ENCODE measurements around the gene GGN.
A peak's percentile ranks its signal among the peaks of the same experiment; 100 is the strongest.
"Not testable (repeated sequence)": the region's sequence is repeated elsewhere in the genome, so short reads cannot be mapped to it uniquely, and the experiment has no call there.

Gene GGN

DNA sequence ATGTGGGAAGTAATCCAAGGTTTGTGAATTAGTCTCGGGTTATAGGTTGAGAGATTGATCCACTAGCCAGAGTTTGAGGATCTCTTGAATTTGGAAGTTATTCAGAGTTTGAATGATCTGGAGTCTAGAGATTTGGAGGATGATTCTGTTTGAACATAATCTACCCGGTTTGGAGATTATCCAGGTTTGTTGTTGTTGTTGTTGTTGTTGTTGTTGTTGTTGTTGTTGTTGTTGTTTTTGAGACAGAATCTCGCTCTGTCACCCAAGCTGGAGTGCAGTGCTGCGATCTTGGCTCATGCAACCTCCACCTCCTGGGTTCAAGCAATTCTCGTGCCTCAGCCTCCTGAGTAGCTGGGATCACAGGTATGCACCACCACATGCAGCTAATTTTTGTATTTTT, 24.1 kb upstream of the GGN start:
- DNase-seq (ENCODE audit: low read depth in 3 of 3) = not testable (repeated sequence)

DNA sequence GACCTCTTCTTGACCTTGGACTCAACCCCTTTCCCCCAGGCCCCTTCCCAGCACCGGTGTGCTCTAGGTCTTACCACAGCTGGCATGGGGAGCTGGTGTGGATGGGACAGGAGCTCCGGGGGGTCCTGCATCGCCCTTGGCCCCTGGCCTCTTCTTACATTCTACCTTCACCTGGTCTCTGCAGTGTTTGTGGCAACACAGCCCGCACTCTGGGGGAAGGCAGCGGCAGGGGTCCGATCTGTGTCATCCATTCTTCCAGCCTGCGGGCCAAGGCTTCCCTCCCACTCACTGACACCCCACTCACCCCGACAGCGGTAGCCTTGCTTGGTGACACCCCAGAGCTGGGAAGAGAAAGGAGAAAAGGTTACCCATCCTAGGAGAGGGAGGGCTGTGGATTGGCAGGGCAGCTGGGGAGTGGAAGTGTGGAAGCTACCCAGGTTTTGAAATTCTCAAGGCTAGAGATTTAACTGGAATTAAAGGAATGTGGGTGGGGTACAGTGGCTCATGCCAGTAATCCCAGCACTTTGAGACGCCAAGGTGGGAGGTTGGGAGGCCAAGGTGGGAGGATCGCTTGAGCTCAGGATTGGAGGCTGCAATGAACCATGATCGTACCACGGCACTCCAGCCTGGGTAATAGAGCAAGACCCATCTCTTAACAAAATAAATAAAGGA, 23.3 kb upstream of the GGN start:
- no peak for DNase-seq (ENCODE audit: low read depth in 3 of 3)

DNA sequence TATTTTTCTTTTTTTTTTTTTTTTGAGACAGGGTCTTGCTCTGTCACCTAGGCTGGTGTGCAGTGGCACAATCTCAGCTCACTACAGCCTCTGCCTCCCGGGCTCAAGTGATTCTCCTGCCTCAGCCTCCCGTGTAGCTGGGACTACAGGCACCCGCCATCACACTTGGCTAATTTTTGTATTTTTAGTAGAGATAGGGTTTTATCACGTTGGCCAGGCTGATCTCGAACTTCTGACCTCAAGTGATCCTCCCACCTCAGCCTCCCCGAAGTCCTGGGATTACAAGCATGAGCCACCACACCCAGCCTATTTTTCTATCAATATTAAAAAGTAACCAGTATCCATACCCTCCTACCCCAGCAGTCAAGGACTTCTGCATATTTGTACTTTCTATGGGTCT, 22.6 kb upstream of the GGN start:
- DNase-seq (ENCODE audit: low read depth in 3 of 3) = not testable (repeated sequence)

DNA sequence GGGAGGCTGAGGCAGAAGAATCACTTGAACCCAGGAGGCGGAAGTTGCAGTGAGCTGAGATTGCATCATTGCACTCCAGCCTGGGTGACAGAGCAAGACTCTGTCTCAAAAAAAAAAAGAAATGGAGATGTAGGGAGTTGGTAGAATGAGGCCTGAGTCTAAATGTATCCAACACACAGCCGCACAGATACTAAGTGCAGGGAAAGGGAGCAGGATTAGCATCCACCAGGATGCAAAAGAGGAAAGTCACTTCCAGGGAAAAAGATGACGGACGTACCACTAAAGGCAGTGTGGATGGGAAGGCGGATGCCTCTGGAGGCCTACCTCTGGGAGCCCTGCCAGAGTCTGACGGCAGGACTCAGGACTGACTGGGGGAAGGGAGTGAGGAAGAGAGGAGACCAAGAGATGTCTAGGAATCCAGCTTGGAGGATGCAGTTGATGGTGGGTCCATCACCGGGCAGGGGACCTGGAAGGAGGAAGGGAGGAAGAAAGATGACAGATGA, 21.8 kb upstream of the GGN start:
- no peak for DNase-seq (ENCODE audit: low read depth in 3 of 3)

DNA sequence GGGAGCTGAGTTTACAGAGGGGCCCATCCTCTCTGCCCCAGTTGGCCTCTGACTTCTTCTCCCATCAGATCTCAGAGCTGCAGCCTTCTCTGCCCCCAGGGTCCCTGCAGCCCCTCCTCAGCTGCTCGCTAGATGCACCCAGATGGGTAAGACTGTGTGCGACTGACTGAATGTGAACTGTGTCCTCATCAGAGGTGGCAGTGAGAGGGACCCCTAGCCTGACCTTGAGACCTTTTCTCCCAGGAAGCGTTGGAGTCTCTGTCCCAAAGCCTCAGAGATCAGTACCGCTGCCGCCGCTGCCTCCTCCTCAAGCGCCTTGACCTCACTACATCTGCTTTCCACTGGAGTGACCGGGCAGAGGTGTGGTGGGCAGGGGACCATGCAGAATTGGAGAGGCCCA, 17.4 kb upstream of the GGN start:
- DNase-seq (ENCODE audit: low read depth in 3 of 3) = no peak

- no peak for DNase-seq (ENCODE audit: low read depth in 3 of 3)
Observed at GRCh38 chr19:38404858-38405257, 17.0 kb upstream of the GGN start.

GRCh38 chr19:38402967-38403674, 15.3 kb upstream of the GGN start, which contains the start of gene FAM98C:
Gene FAM98C, plus strand, starts transcription at chr19:38403093. Its CDS starts 61 bp downstream, at chr19:38403154.
- DNase-seq (ENCODE audit: low read depth in 3 of 3) = peak; percentile 94 to 98 (median 95)

DNA sequence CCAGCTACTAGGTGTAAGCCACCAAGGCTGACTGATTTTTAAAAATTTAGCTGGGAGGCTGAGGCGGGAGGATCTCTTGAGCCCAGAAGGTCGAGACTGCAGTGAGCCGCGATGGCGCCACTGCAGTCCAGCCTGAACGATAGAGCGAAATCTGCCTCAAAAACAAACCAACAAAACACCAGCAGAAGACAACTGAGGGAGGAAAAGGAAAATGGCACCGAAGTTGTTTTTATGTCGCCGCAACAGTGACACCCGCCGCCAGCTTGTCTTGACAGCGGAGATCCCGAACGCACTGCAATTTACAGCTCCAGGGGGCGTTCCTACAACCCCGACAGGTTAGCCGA, 14.8 kb upstream of the GGN start:
- DNase-seq (ENCODE audit: low read depth in 3 of 3) = no peak

DNA sequence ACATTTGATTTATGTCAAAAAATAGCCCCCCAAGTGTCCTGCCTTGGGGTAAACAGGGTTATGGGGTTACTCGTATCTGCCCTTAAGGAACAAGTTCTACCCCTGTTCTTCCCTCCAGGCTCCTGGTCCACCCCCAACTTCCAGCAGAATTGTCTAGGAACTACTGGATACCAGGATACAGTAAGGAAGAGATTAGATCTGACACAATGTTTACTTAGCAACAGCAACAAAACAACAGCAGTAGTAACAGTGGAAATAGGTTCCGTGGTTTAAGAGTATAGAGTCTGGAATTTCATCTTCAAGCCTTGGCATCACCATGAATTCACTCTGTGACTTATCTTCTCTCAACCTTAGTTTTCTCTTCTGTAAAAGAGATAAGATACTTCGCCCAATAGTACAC, 13.3 kb upstream of the GGN start:
- DNase-seq (ENCODE audit: low read depth in 3 of 3) = no peak

- DNase-seq (ENCODE audit: low read depth in 3 of 3) = no peak
Observed at GRCh38 chr19:38400361-38400760, 12.5 kb upstream of the GGN start.

DNA sequence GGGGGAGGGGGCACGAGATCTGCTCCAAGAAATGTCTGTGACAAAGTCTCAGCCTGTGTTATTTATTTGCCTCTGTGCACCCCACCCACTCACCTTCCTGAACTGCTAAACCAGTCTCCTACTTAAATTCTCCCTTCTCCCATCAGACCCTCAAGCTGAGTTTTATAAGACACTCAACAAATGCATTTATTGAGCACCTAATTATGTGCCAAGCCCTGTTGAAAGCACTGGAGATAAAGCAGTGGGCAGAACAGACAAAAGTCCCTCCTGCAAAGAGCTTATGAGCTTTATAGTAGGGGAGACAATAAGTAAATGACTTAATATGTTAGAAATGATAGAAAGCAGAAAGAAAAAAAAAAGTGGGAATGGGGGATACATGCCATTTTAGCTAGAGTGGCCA, 11.7 kb upstream of the GGN start:
- no peak for DNase-seq (ENCODE audit: low read depth in 3 of 3)

GRCh38 chr19:38399081-38399480, 11.2 kb upstream of the GGN start:
- no peak for DNase-seq (ENCODE audit: low read depth in 3 of 3)

DNA sequence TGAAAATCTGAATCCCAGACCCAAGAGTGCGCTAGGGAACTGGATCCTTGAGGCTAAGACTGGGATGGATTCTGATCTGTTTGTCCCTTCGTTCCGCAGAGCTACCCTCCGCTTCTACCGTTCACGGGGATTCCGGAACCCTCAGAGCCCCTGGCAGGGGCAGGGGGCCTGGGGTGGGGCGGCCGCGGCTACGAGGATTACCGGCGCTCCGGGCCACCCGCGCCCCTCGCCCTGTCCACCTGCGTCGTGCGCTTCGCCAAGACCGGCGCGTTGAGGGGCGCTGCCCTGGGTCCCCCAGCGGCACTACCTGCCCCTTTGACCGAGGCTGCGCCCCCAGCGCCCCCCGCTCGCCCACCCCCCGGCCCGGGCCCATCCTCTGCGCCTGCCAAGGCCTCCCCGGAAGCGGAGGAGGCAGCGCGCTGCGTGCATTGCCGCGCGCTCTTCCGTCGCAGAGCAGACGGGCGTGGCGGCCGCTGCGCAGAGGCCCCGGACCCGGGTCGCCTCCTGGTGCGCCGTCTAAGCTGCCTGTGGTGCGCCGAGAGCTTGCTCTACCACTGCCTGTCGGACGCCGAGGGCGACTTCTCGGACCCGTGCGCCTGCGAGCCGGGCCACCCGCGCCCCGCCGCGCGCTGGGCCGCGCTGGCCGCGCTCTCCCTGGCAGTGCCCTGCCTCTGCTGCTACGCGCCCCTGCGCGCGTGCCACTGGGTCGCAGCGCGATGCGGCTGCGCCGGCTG, 7.7 kb upstream of the GGN start:
- DNase-seq (ENCODE audit: low read depth in 3 of 3) = peak in 1 of 3 experiments; percentile 47

GRCh38 chr19:38394488-38394887, 6.7 kb upstream of the GGN start:
- peak; percentile 43 to 82 (median 58) for DNase-seq (ENCODE audit: low read depth in 3 of 3)

- no peak for DNase-seq (ENCODE audit: low read depth in 3 of 3)
Observed at GRCh38 chr19:38392707-38393308, 5.0 kb upstream of the GGN start.

- DNase-seq (ENCODE audit: low read depth in 3 of 3) = no peak
Observed at GRCh38 chr19:38391911-38392464, 4.2 kb upstream of the GGN start.

GRCh38 chr19:38389957-38390924, 2.4 kb upstream of the GGN start:
- no peak for DNase-seq (ENCODE audit: low read depth in 3 of 3)

DNA sequence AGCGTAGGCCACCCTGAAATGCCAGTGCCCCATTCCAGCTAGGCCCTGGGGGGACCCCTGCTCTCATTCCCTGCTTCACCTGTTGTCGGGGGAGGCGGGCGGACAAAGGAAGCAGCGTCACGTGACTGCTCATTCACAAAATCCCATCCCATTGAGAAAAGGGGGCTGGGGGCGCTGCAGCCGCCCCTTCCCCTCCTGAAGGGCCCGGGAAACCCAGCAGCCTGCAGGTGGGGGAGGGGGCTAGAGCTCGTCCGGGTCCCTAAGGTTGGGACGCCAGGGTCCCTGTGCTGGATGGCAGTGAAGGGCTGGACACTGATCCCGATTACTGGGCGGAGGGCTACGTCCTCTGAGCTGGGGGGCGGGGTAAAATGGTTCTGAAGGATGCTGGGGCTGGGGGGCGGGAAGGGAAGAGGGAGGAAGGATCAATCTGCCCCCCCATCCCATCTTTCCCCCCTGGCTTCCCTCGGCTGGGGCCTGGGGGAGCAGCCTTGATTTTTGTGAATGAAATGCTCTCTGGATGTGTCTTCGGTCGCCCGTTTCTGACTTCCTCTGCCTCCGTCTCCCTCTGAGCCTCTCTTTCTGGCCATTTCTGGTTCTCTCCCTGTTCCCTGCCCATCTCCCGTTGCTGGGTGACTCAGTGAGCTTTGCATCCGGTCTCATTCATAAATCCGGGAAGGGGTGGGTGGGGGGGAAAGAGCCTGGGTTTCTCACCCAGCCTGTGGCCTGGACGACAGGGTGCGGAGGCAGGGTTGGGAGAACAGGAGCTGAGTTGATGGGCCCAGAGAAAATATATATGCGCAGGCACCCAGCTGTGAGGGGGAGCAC, 1.5 kb upstream of the GGN start:
- DNase-seq (ENCODE audit: low read depth in 3 of 3) = no peak

- no peak for DNase-seq (ENCODE audit: low read depth in 3 of 3)
Observed at GRCh38 chr19:38388349-38389100, 691 bp upstream of the GGN start, which contains the start of gene SPRED3. Gene SPRED3, plus strand, starts transcription at chr19:38388697. Its CDS starts 1,606 bp downstream, at chr19:38390303.
